GM06990 (cell line): ENCODE measurements around the gene MSN.
"Not testable (repeated sequence)": the region's sequence is repeated elsewhere in the genome, so short reads cannot be mapped to it uniquely, and the experiment has no call there.

Experiments
- DNase-seq: peaks from one replicate; pipeline ENCODE4 v3.0.0-alpha.2; 2011; ENCODE audit not compliant: insufficient read length; ENCODE audit errors: extremely low read depth
- H3K27me3 ChIP-seq: replicated peaks from 2 replicates; pipeline ENCODE4 v1.6.0; 2011; ENCODE audit warnings: low read length; ENCODE audit not compliant: control insufficient read depth, insufficient read depth
- H3K36me3 ChIP-seq: 2 replicates; pipeline ENCODE4 v1.5.1; 2011; ENCODE audit warnings: low read length; ENCODE audit not compliant: control insufficient read depth, insufficient read depth
- H3K4me3 ChIP-seq: replicated peaks from 2 replicates; pipeline ENCODE4 v1.5.1; 2011; ENCODE audit warnings: low read depth, mild to moderate bottlenecking, control low read depth, low read length
- CTCF ChIP-seq: IDR thresholded peaks from 2 replicates; pipeline ENCODE4 v1.5.1; 2011; ENCODE audit warnings: low read length, control low read depth, mild to moderate bottlenecking, inconsistent platforms; ENCODE audit not compliant: insufficient read depth, poor library complexity, severe bottlenecking

The MSN gene

GRCh38 chrX:65635822-65636221 is 31.6 kb upstream of the MSN start:
- TF ChIP-seq CTCF = no peak
- H3K4me3 ChIP-seq = no peak overlapping the region
- no peaks in the 10 kb centered on the region for H3K36me3 ChIP-seq
- no peak for DNase-seq
- no peaks in the 10 kb centered on the region for H3K27me3 ChIP-seq

- H3K27me3 ChIP-seq, DNase-seq: not testable (repeated sequence)
These were observed 31.2 kb upstream of the MSN start for GRCh38 chrX:65636261-65636660.

GRCh38 chrX:65637335-65637734 is 30.1 kb upstream of the MSN start:
- no peaks in the 10 kb centered on the region for H3K27me3 ChIP-seq
- no peak for TF ChIP-seq CTCF
- no peak for DNase-seq
- H3K4me3 ChIP-seq = no peak overlapping the region
- H3K36me3 ChIP-seq = no peaks in the 10 kb centered on the region

More at GRCh38 chrX:65636261-65636660, 31.2 kb upstream of the MSN start:
- not testable (repeated sequence) for H3K4me3 ChIP-seq, H3K36me3 ChIP-seq

- H3K27me3 ChIP-seq = no peaks in the 10 kb centered on the region
- no peak for TF ChIP-seq CTCF
- no peak for DNase-seq
These were observed 24.5 kb upstream of the MSN start for GRCh38 chrX:65642914-65643491.

GRCh38 chrX:65643531-65644052 is 23.9 kb upstream of the MSN start:
- no peaks in the 10 kb centered on the region for H3K27me3 ChIP-seq
- no peaks in the 10 kb centered on the region for H3K36me3 ChIP-seq
- DNase-seq = no peak
- H3K4me3 ChIP-seq = no peak overlapping the region
- TF ChIP-seq CTCF = no peak

More at GRCh38 chrX:65642914-65643491, 24.5 kb upstream of the MSN start:
- no peaks in the 10 kb centered on the region for H3K36me3 ChIP-seq
- H3K4me3 ChIP-seq = no peak overlapping the region

GRCh38 chrX:65644621-65645289 is 22.7 kb upstream of the MSN start:
- Histone ChIP-seq H3K4me3 (no peak overlapping the region), H3K27me3 (no peaks in the 10 kb centered on the region), H3K36me3 (no peaks in the 10 kb centered on the region)
- no peak for TF ChIP-seq CTCF
- no peak for DNase-seq
